Spleen (tissue), 11 donors: ENCODE results near the gene CBARP. TPM values are rescaled to one million over a fixed set of nuclear protein-coding genes. Genes with fewer than 3 reads are reported as not detected.

Source experiments
- DNase-seq: peaks from one replicate; pipeline ENCODE4 v3.0.0-alpha.2; 2020
- H3K27ac ChIP-seq, 8 donors: fragments of 200-600 bp; sonication (generic) in 7 of 8; 1 replicate in 4 of 8; 2 replicates in 4 of 8; pipeline versions ENCODE4 v1.5.0 to v1.8.0; 2016 to 2021; ENCODE audit warnings: inconsistent platforms in 4 of 8, mild to moderate bottlenecking in 4 of 8, moderate library complexity in 1 of 8
- H3K27me3 ChIP-seq, 7 donors: fragments of 200-600 bp; sonication (generic) in 6 of 7; replicated peaks in 1 of 7; 1 replicate in 4 of 7; 2 replicates in 3 of 7; pipeline versions ENCODE4 v1.5.0 to v1.8.0; 2016 to 2021; ENCODE audit warnings: inconsistent platforms in 3 of 7, mild to moderate bottlenecking in 1 of 7
- H3K36me3 ChIP-seq, 6 donors: fragments of 200-600 bp; sonication (generic) in 5 of 6; 1 replicate in 4 of 6; 2 replicates in 2 of 6; pipeline versions ENCODE4 v1.5.0 to v1.8.0; 2016 to 2021; ENCODE audit warnings: inconsistent platforms in 2 of 6
- H3K4me1 ChIP-seq, 6 donors: fragments of 200-600 bp; sonication (generic) in 5 of 6; 1 replicate in 3 of 6; 2 replicates in 3 of 6; pipeline versions ENCODE4 v1.5.0 to v1.8.0; 2016 to 2021; ENCODE audit warnings: inconsistent platforms in 3 of 6
- H3K4me3 ChIP-seq, 8 donors: fragments of 200-600 bp; sonication (generic) in 7 of 8; 1 replicate in 4 of 8; 2 replicates in 4 of 8; pipeline versions ENCODE4 v1.5.0 to v1.8.0; 2016 to 2021; ENCODE audit warnings: inconsistent platforms in 4 of 8, mild to moderate bottlenecking in 4 of 8, moderate library complexity in 2 of 8
- H3K9me3 ChIP-seq, 8 donors: fragments of 200-600 bp; sonication (generic) in 7 of 8; 1 replicate in 4 of 8; 2 replicates in 4 of 8; pipeline versions ENCODE4 v1.5.0 to v1.8.0; 2016 to 2021; ENCODE audit warnings: inconsistent platforms in 4 of 8
- POLR2A ChIP-seq, 3 donors: fragments of 450-650 bp; IDR thresholded peaks; one replicate each; pipeline ENCODE4 v1.5.1; 2017; ENCODE audit warnings: antibody characterized with exemption in 3 of 3, mild to moderate bottlenecking in 1 of 3
- POLR2AphosphoS5 ChIP-seq, 3 donors: sonication (generic); formaldehyde crosslinking; IDR thresholded peaks; one replicate each; pipeline ENCODE4 v1.5.1; 2017; ENCODE audit warnings: antibody characterized with exemption in 3 of 3
- WGBS, 5 donors: extraction: QIAGEN DNeasy Blood & Tissue Kit in 3 of 5; methylation state at CpG; one replicate each; pipeline versions ENCODE4 v1.1.5 to v1.1.7; 2013 to 2018; 5-methylcytosine and 5-hydroxymethylcytosine counted together
- intact Hi-C: fragments of 100-400 bp; cut with DNase I; formaldehyde crosslinking; loops from one replicate; pipeline ENCODE4 v1.15.0; 2023; ENCODE audit warnings: low total_unique reads
- polyA plus RNA-seq, 3 donors: library from polyadenylated mRNA; stranded (reverse); fragments of 200-250 nt; gene quantifications; one replicate each; pipeline ENCODE4 v1.2.1, GENCODE V29; 2013
- total RNA-seq, 7 donors: library from RNA; depleted of rRNA in 3 of 7; stranded (reverse); fragments of >200 nt in 3 of 7; fragmentation: NEBNext Ultra II Directional in 4 of 7; extraction: Animal tissue kit (Norgen Biotek cat#: 25700) in 4 of 7; gene quantifications; one replicate each; pipeline versions ENCODE4 v1.1.0 to v1.2.1, GENCODE V29; 2016 to 2021
- TF ChIP-seq, protein P1 (sequence below), 11 experiments: fragments of 200-600 bp in 7 of 11; fragments of 450-650 bp in 4 of 11; sonication (generic) in 4 of 11; IDR thresholded peaks in 8 of 11; conservative IDR thresholded peaks in 3 of 11; 1 replicate in 7 of 11; 2 replicates in 4 of 11; pipeline versions ENCODE4 v1.4.0 to v1.8.0; 2016 to 2021; ENCODE audit warnings: antibody characterized with exemption in 11 of 11, inconsistent platforms in 4 of 11, mild to moderate bottlenecking in 1 of 11
- donor health status: healthy with polysubstance abuse.
- donor health status: DM: no; HTN: no; CAD: no; lungs with moderate emphysema.
- donor health status: DM: no; HTN: no; CAD: no.
- donor health status: Bipolar disorder and iron deficiency.
- donor health status: healthy.
- donor health status: DM: no; HTN: no; CAD: no.
- donor health status: DM: yes; HTN: yes; CAD: no.

Gene CBARP
- total and polyA plus RNA-seq, 10 donors: 0.05 to 1.2 (median 0.41) TPM; not detected in 2

DNA sequence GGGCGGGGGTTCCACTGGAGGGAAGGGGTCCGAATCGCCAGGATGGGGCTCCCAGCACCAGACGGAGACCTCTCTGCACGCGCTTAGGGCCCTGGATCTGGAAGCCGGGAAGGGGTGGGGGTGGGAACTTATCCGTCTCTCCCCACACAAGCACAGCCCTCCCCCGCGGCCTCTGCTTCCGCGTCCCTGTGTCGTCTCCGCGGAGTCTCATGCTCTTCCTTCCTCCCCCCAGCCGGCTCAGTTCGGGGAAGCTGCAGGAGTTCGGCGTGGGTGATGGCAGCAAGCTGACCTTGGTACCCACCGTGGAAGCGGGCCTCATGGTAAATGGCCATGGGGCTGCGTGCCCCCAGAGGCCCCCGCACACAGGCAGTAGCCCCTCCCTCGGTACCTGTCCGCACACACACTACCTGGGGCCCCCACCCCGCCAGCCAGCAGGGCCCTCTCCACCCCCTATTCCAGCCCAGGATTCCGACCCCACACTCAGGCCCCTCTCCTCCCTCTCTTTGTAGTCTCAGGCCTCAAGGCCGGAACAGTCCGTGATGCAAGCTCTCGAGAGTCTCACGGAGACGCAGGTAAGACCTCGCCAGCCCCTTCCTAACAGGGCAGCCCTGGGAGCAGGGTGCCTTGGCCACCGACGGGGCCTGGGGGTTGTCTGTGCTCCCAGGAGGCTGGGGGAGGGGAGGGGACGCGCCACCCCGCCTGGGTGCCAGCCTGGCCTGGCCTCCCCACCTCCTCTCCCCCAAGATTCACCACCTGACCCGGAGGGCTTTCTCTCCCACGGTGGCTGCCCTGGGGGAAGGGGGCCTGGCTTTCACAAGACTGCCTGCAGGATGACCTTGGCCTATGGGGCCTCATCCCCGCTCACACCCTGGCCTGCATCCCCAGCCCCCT lies 13.8 kb upstream of the CBARP start:
- 0 to 2% (median 1%) methylated on average over 20 to 41 of the region's 41 CpGs for WGBS, 5 donors
- intact Hi-C loops: no loop called here
- H3K4me1 ChIP-seq: peaks cover 42 to 74% (median 66%) of the 10 kb centered on the region in 6 donors
- H3K27me3 ChIP-seq: no peaks in the 10 kb centered on the region
- peaks cover 8 to 60% (median 45%) of the 10 kb centered on the region in 6 donors for H3K36me3 ChIP-seq
- peak; percentile 84 to 86 (median 86) for TF ChIP-seq POLR2AphosphoS5 (IDR thresholded peaks at IDR 0.05)
- TF ChIP-seq POLR2A (IDR thresholded peaks at IDR 0.05): peak in 1 of 3 donors; percentile 59
- TF ChIP-seq, protein P1, sequence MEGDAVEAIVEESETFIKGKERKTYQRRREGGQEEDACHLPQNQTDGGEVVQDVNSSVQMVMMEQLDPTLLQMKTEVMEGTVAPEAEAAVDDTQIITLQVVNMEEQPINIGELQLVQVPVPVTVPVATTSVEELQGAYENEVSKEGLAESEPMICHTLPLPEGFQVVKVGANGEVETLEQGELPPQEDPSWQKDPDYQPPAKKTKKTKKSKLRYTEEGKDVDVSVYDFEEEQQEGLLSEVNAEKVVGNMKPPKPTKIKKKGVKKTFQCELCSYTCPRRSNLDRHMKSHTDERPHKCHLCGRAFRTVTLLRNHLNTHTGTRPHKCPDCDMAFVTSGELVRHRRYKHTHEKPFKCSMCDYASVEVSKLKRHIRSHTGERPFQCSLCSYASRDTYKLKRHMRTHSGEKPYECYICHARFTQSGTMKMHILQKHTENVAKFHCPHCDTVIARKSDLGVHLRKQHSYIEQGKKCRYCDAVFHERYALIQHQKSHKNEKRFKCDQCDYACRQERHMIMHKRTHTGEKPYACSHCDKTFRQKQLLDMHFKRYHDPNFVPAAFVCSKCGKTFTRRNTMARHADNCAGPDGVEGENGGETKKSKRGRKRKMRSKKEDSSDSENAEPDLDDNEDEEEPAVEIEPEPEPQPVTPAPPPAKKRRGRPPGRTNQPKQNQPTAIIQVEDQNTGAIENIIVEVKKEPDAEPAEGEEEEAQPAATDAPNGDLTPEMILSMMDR (IDR thresholded peaks at IDR 0.05 in 8 of 11, conservative IDR thresholded peaks at IDR 0.05 in 3 of 11): peak in 1 of 11 experiments; percentile 6
- H3K4me3 ChIP-seq: peak overlapping the region; percentile 91 to 99 (median 98)
- H3K27ac ChIP-seq: peak overlapping the region; percentile 95 to 100 (median 99)
- peak; percentile 96 for DNase-seq
- H3K9me3 ChIP-seq: no peaks in the 10 kb centered on the region

DNA sequence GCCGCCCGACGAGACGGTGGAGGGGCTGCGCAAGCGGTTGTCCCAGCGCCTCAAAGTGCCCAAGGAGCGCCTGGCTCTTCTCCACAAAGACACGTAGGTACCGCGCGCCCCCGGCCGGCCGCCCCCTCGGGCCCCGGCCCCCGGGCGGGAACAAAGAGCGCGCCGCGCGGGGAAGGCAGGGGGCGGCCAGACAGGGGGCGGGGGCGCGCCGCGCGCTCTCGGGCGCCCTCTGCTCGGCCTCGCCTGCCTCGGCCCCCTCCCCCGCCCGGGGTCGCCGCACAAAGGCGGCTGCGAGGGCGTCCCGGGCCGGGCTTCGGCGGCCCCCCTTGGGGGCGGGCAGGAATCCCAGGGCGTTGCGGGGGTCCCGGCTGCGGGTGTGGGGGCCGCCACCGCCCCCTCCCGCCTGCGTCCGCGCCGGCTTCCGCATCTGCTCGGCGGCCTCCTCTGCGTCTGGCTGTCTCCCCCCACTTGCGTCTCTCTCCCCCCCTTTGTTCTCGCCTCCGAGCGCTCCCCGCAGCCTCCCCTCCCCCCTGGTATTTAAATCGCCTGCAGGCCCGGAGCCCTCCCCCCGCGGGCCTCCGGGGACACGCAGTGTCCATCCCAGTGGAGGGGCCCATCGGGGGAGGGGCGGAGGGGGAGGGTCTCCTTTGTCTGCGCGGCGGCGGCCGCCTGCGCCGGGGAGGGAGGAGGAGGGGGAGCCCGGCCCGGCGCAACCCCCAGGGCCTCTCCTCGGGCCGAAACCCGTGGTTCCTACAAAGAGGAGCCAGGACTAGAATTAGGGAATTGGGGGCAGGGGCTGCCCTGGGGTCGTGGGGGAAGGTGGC lies 12.8 kb upstream of the CBARP start:
- peak; percentile 93 for DNase-seq
- Histone ChIP-seq H3K27ac (peak overlapping the region; percentile 95 to 100 (median 99)), H3K4me3 (peak overlapping the region; percentile 91 to 99 (median 98)), H3K9me3 (no peaks in the 10 kb centered on the region), H3K4me1 (peaks cover 37 to 74% (median 66%) of the 10 kb centered on the region in 6 donors), H3K36me3 (peaks cover 5 to 51% (median 35%) of the 10 kb centered on the region in 6 donors), H3K27me3 (no peaks in the 10 kb centered on the region)
- TF ChIP-seq, protein P1 (IDR thresholded peaks at IDR 0.05 in 8 of 11, conservative IDR thresholded peaks at IDR 0.05 in 3 of 11): peak in 1 of 11 experiments; percentile 16
- TF ChIP-seq POLR2AphosphoS5 (IDR thresholded peaks at IDR 0.05) (peak in 1 of 3 donors; percentile 62), POLR2A (IDR thresholded peaks at IDR 0.05) (no peak)
- intact Hi-C loops: no loop called here
- WGBS, 5 donors: 0 to 1% (median 1%) methylated on average over 19 to 90 of the region's 90 CpGs

DNA sequence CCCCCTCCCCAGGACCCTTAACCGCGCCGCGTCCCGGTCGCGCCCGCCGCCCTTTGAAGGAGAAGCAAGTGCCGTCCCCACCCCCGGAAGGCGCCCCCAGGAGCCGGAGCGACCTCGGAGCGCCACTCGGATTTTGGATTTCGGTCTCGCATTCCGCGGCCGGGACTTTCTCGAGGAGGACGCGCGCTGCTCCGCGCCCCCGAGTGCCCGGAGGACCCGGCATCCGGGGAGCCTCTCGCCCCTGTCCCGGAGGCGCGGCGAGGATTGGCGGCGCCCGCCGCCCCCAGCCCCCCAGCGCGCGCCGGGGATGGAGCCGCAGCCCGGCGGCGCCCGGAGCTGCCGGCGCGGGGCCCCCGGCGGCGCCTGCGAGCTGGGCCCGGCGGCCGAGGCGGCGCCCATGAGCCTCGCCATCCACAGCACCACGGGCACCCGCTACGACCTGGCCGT lies 12.2 kb upstream of the CBARP start:
- WGBS, 5 donors: 0 to 1% (median 0%) methylated on average over 12 to 67 of the region's 67 CpGs

More for the DNA sequence above, 12.2 kb upstream of the CBARP start:
- no peaks in the 10 kb centered on the region for H3K9me3 ChIP-seq
- H3K4me3 ChIP-seq: peak overlapping the region; percentile 91 to 99 (median 98)
- peak overlapping the region; percentile 95 to 100 (median 99) for H3K27ac ChIP-seq
- no peak for TF ChIP-seq POLR2AphosphoS5 (IDR thresholded peaks at IDR 0.05)
- TF ChIP-seq, protein P1 (IDR thresholded peaks at IDR 0.05 in 8 of 11, conservative IDR thresholded peaks at IDR 0.05 in 3 of 11): no peak
- TF ChIP-seq POLR2A (IDR thresholded peaks at IDR 0.05): no peak
- H3K36me3 ChIP-seq: peaks cover 0 to 45% (median 29%) of the 10 kb centered on the region in 6 donors
- H3K27me3 ChIP-seq: no peaks in the 10 kb centered on the region
- DNase-seq: no peak
- peaks cover 35 to 74% (median 66%) of the 10 kb centered on the region in 6 donors for H3K4me1 ChIP-seq
- intact Hi-C loops: no loop called here
